Activated CD4-positive, alpha-beta memory T cell treated with anti-CD3 and anti-CD28 coated beads for 36 hours (primary cell): ENCODE measurements around the gene SENP1. TPM values are rescaled to one million over a fixed set of nuclear protein-coding genes. Genes with fewer than 3 reads are reported as not detected.

Experiments used
- CTCF ChIA-PET: fragments of 350-600 bp; sonication (Branson Sonifier 250); formaldehyde crosslinking; loops from one replicate; lab custom pipeline; 2021; ENCODE audit warnings: antibody characterized with exemption, inconsistent platforms; lab: Charles Lee
- POLR2A ChIA-PET: fragments of 350-600 bp; sonication (Branson Sonifier 250); formaldehyde crosslinking; loops from one replicate; lab custom pipeline; 2021; ENCODE audit warnings: antibody characterized with exemption; lab: Charles Lee
- DNase-seq: peaks from one replicate; pipeline ENCODE4 v3.0.0-alpha.2; 2020
- H3K27ac Mint-ChIP-seq: one replicate; pipeline ENCODE4 v1.8.0; 2021; ENCODE audit warnings: mixed read lengths
- H3K27me3 Mint-ChIP-seq: one replicate; pipeline ENCODE4 v1.8.0; 2021; ENCODE audit warnings: mixed read lengths
- H3K36me3 Mint-ChIP-seq: one replicate; pipeline ENCODE4 v1.8.0; 2021; ENCODE audit warnings: mixed read lengths
- H3K4me1 Mint-ChIP-seq: one replicate; pipeline ENCODE4 v1.8.0; 2021; ENCODE audit warnings: low read depth, mixed read lengths
- H3K4me3 Mint-ChIP-seq: one replicate; pipeline ENCODE4 v1.8.0; 2021; ENCODE audit warnings: mild to moderate bottlenecking, mixed read lengths
- H3K9me3 Mint-ChIP-seq: one replicate; pipeline ENCODE4 v1.8.0; 2021; ENCODE audit warnings: mixed read lengths
- intact Hi-C: fragments of 100-400 bp; cut with micrococcal nuclease; formaldehyde crosslinking; loops from one replicate; pipeline ENCODE4 v1.15.1; 2023
- total RNA-seq, 2 experiments: library from RNA; stranded (reverse); gene quantifications; one replicate each; pipeline ENCODE4 v1.2.3, GENCODE V29; 2021

The SENP1 gene
- total RNA-seq, 2 experiments from 2014 or later, result 37.7 to 41.6 TPM

DNA sequence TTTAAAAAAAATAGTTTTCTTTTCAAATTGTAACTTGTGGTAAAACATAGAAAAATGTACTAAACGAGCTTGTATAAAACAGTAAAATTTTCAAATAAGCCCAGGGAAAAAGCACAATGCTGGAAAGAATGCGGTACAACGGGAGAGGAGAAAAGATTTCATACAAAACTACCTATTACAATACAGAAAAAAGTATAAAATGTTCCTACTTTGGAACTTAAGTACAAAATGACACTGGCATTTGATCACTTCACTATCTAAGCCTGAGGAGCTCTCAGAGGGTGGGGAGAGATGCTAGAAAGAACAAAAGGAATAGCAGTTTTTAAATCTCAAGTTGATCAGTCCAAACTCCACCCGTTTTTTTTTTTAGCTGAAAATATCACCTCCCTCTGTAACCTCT lies 62.1 kb downstream of the SENP1 start:
- intact Hi-C loops, result no loop called here
- no peak for DNase-seq
- H3K27me3 Mint-ChIP-seq, result no peaks in the 10 kb centered on the region
- H3K4me1 Mint-ChIP-seq, result no peaks in the 10 kb centered on the region
- peaks cover 20% of the 10 kb centered on the region for H3K36me3 Mint-ChIP-seq
- no peak overlapping the region for H3K4me3 Mint-ChIP-seq
- ChIA-PET CTCF (no interaction called here), POLR2A (no interaction called here)
- no peaks in the 10 kb centered on the region for H3K9me3 Mint-ChIP-seq
- no peak overlapping the region for H3K27ac Mint-ChIP-seq

DNA sequence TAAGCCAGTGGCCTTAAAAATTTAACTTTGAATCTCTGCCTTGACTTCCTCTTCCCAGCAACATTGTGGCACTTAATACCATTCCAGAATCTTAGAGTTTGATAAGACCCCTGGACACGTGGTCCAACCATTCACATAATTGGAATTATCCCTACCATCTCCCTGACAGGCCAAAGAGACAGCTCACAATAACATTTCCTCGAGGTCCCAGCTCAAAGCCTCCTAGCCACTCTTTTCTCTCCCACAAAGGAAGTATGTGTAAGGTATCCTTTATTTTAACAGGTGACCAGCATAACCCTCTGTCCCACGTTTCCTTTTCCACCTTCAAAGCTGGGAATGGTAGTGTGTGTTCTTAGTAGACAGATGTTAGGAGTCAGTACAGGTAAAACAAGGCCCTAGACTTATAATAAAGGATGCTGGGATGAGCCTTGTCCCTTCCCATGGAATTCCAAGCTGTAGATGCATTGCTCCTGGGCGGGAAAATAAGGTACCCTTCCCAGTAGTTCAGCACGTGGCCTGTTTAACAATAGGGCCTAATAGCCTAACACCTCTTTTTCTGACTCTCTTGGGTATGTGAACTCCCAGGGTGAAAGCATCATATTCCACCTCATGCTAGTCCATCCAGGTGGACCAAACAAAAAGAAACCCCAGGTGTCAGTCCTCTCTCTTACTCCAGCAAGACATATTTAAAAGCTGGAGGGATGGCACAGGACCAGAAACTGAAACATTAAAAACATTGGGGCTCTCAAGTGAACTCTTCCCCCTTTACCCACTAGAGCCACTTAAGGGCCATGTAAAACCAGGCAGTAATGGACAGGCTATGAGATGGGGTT lies 64.1 kb downstream of the SENP1 start:
- Mint-ChIP-seq H3K36me3 (peaks cover 14% of the 10 kb centered on the region), H3K9me3 (no peaks in the 10 kb centered on the region), H3K4me3 (no peak overlapping the region), H3K4me1 (peaks cover 3% of the 10 kb centered on the region), H3K27ac (no peak overlapping the region), H3K27me3 (no peaks in the 10 kb centered on the region)
- no peak for DNase-seq
- ChIA-PET POLR2A (no interaction called here), CTCF (no interaction called here)
- intact Hi-C loops, result no loop called here

DNA sequence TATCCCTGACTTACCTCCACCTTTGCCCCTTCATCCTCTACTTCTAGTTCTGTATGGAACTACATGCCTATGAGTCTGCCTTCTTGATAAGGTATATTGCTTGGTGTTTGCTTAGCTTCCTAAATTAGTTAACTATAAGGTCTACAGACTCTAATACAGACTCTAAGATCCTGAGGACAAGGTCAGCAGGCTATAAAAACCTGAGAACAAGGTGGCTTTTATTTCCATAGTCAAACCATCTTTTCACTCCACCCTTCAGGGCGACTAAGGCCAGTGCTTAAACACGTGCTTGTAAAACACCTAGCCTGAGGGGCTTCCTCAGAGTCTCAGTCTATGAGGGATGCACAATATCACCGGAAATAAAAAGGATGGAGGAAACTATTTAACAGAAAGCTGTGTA lies 65.5 kb downstream of the SENP1 start:
- DNase-seq, result no peak
- ChIA-PET CTCF (no interaction called here), POLR2A (no interaction called here)
- peaks cover 8% of the 10 kb centered on the region for H3K36me3 Mint-ChIP-seq
- intact Hi-C loops, result no loop called here
- H3K4me1 Mint-ChIP-seq, result peaks cover 3% of the 10 kb centered on the region
- H3K27ac Mint-ChIP-seq, result no peak overlapping the region
- no peaks in the 10 kb centered on the region for H3K27me3 Mint-ChIP-seq
- H3K9me3 Mint-ChIP-seq, result no peaks in the 10 kb centered on the region
- no peak overlapping the region for H3K4me3 Mint-ChIP-seq

DNA sequence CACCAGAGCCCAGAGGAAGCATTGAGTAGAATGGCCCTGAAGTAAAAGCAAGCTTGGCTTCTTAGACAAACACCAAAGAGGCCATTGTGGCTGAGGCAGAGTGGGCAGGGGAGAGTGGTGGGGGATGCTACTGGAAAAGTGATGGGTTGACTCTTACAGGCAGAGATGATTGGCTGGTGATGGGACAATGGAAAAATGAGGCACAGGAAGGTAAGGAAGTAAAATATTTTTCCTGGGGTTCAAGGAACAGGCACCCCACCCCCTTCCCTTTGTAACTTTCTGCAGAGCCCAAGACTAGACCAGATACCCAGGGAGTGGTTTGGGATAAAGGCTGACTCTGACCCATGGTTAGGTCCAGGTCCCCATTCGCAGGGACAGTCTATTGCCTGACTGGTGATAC lies 66.7 kb downstream of the SENP1 start:
- ChIA-PET CTCF (no interaction called here), POLR2A (no interaction called here)
- Mint-ChIP-seq H3K27me3 (no peaks in the 10 kb centered on the region), H3K4me1 (peaks cover 3% of the 10 kb centered on the region), H3K27ac (no peak overlapping the region), H3K4me3 (no peak overlapping the region), H3K9me3 (no peaks in the 10 kb centered on the region), H3K36me3 (peaks cover 4% of the 10 kb centered on the region)
- intact Hi-C loops, result no loop called here
- DNase-seq, result no peak

GRCh38 chr12:48038085-48038484 lies 67.8 kb downstream of the SENP1 start:
- no peak overlapping the region for H3K4me3 Mint-ChIP-seq

GRCh38 chr12:48037267-48037915 lies 68.5 kb downstream of the SENP1 start:
- H3K4me1 Mint-ChIP-seq, result peaks cover 3% of the 10 kb centered on the region
- H3K9me3 Mint-ChIP-seq, result no peaks in the 10 kb centered on the region
- DNase-seq, result no peak
- H3K27ac Mint-ChIP-seq, result no peak overlapping the region
- no peaks in the 10 kb centered on the region for H3K27me3 Mint-ChIP-seq
- POLR2A ChIA-PET, result no interaction called here
- intact Hi-C loops, result no loop called here
- H3K36me3 Mint-ChIP-seq, result no peaks in the 10 kb centered on the region
- no peak overlapping the region for H3K4me3 Mint-ChIP-seq
- CTCF ChIA-PET, result interaction anchor here (1.2 kb wide), 1 partner anchor 127 kb away, joined by 3 read pairs; no protein-coding TSS in a partner anchor

More at GRCh38 chr12:48038085-48038484, 67.8 kb downstream of the SENP1 start:
- intact Hi-C loops, result no loop called here
- ChIA-PET POLR2A (no interaction called here), CTCF (no interaction called here)
- no peaks in the 10 kb centered on the region for H3K9me3 Mint-ChIP-seq
- no peak for DNase-seq
- H3K27me3 Mint-ChIP-seq, result no peaks in the 10 kb centered on the region
- peaks cover 3% of the 10 kb centered on the region for H3K4me1 Mint-ChIP-seq
- no peaks in the 10 kb centered on the region for H3K36me3 Mint-ChIP-seq
- no peak overlapping the region for H3K27ac Mint-ChIP-seq

- peaks cover 3% of the 10 kb centered on the region for H3K4me1 Mint-ChIP-seq
- H3K4me3 Mint-ChIP-seq, result no peak overlapping the region
- H3K27me3 Mint-ChIP-seq, result no peaks in the 10 kb centered on the region
- ChIA-PET POLR2A (no interaction called here), CTCF (interaction anchor here (1.2 kb wide), 1 partner anchor 128 kb away, joined by 3 read pairs; no protein-coding TSS in a partner anchor)
- intact Hi-C loops, result no loop called here
- no peak for DNase-seq
- H3K36me3 Mint-ChIP-seq, result no peaks in the 10 kb centered on the region
- no peaks in the 10 kb centered on the region for H3K9me3 Mint-ChIP-seq
- H3K27ac Mint-ChIP-seq, result no peak overlapping the region
Measured at GRCh38 chr12:48036818-48037217, 69.1 kb downstream of the SENP1 start.

- H3K4me3 Mint-ChIP-seq, result no peak overlapping the region
- peaks cover 3% of the 10 kb centered on the region for H3K4me1 Mint-ChIP-seq
- H3K9me3 Mint-ChIP-seq, result no peaks in the 10 kb centered on the region
- no peaks in the 10 kb centered on the region for H3K27me3 Mint-ChIP-seq
- ChIA-PET CTCF (interaction anchor here (1.0 kb wide), 1 partner anchor 86 kb away, joined by 3 read pairs; no protein-coding TSS in a partner anchor), POLR2A (no interaction called here)
- no peaks in the 10 kb centered on the region for H3K36me3 Mint-ChIP-seq
- H3K27ac Mint-ChIP-seq, result no peak overlapping the region
- DNase-seq, result no peak
- intact Hi-C loops, result no loop called here
Measured at GRCh38 chr12:48034835-48035805, 70.8 kb downstream of the SENP1 start.

GRCh38 chr12:48033451-48033850 lies 72.4 kb downstream of the SENP1 start:
- H3K27ac Mint-ChIP-seq, result no peak overlapping the region
- H3K36me3 Mint-ChIP-seq, result no peaks in the 10 kb centered on the region
- CTCF ChIA-PET, result no interaction called here
- no peak overlapping the region for H3K4me3 Mint-ChIP-seq
- H3K4me1 Mint-ChIP-seq, result peaks cover 3% of the 10 kb centered on the region
- H3K9me3 Mint-ChIP-seq, result no peaks in the 10 kb centered on the region
- POLR2A ChIA-PET, result no interaction called here
- no peaks in the 10 kb centered on the region for H3K27me3 Mint-ChIP-seq
- no peak for DNase-seq
- intact Hi-C loops, result no loop called here

- POLR2A ChIA-PET, result no interaction called here
- H3K27ac Mint-ChIP-seq, result no peak overlapping the region
Measured at GRCh38 chr12:48032597-48032996, 73.3 kb downstream of the SENP1 start.

GRCh38 chr12:48031135-48031960 lies 74.5 kb downstream of the SENP1 start:
- no peak for DNase-seq
- Mint-ChIP-seq H3K4me3 (no peak overlapping the region), H3K9me3 (no peaks in the 10 kb centered on the region), H3K27me3 (no peaks in the 10 kb centered on the region), H3K36me3 (no peaks in the 10 kb centered on the region), H3K4me1 (no peaks in the 10 kb centered on the region), H3K27ac (no peak overlapping the region)
- ChIA-PET CTCF (interaction anchor here (1.5 kb wide), 1 partner anchor 140 kb away, joined by 4 read pairs; no protein-coding TSS in a partner anchor), POLR2A (no interaction called here)
- intact Hi-C loops, result no loop called here

More at GRCh38 chr12:48032597-48032996, 73.3 kb downstream of the SENP1 start:
- no peaks in the 10 kb centered on the region for H3K4me1 Mint-ChIP-seq
- H3K9me3 Mint-ChIP-seq, result no peaks in the 10 kb centered on the region
- H3K4me3 Mint-ChIP-seq, result no peak overlapping the region
- DNase-seq, result no peak
- no peaks in the 10 kb centered on the region for H3K27me3 Mint-ChIP-seq
- no peaks in the 10 kb centered on the region for H3K36me3 Mint-ChIP-seq
- intact Hi-C loops, result no loop called here
- CTCF ChIA-PET, result no interaction called here
